ENCODE results near the gene PDILT. TPM values are rescaled to one million over a fixed set of nuclear protein-coding genes. Genes with fewer than 3 reads are reported as not detected.

The PDILT gene
- total and polyA plus RNA-seq, 2 of the 8 experiments (the other 6 are each of a cell fraction or from before 2014, with no cell fraction given) = not detected

- no peak overlapping the region for H4K8ac ChIP-seq (ENCODE audit: extremely low read depth, insufficient read depth, low read length)
- no peak overlapping the region for H3K27ac ChIP-seq (ENCODE audit: low read depth, low read length)
- no peak overlapping the region for H3K9ac ChIP-seq (replicated peaks in 1 of 4; ENCODE audit: extremely low read depth in 1 of 4, low read depth in 3 of 4, low read length in 3 of 4)
- FAIRE-seq (no peak), DNase-seq (ENCODE audit: low read depth in 1 of 2, low spot score in 2 of 2) (no peak)
- H3K14ac ChIP-seq (ENCODE audit: insufficient read length) = no peak overlapping the region
- no peak overlapping the region for H3K4ac ChIP-seq (replicated peaks; ENCODE audit: insufficient read length, low read depth, low read length)
- no peak overlapping the region for H3K18ac ChIP-seq (ENCODE audit: extremely low read depth, low read length)
- H3K36me3 ChIP-seq (ENCODE audit: control insufficient read depth in 2 of 4, insufficient read depth in 4 of 4, low read length in 3 of 4) = no peaks in the 10 kb centered on the region
- no peak overlapping the region for H2BK5ac ChIP-seq (ENCODE audit: low read depth, low read length)
- H3K4me3 ChIP-seq (ENCODE audit: extremely low read depth in 1 of 4, insufficient read depth in 2 of 4, low read depth in 3 of 4, low read length in 4 of 4) = no peak overlapping the region
- no peaks in the 10 kb centered on the region for H3K27me3 ChIP-seq (replicated peaks in 1 of 4; ENCODE audit: control insufficient read depth in 3 of 4, extremely low read depth in 1 of 4, insufficient read depth in 3 of 4, low read length in 3 of 4)
- no peaks in the 10 kb centered on the region for H3K79me1 ChIP-seq (ENCODE audit: low read depth, low read length)
- WGBS, 2 experiments (ENCODE audit: extremely low coverage in 1 of 2, insufficient coverage in 1 of 2, insufficient read length in 1 of 2, insufficient replicate concordance in 2 of 2, low coverage in 1 of 2, low lambda C conversion rate in 2 of 2, missing lambda C conversion rate in 1 of 2) = 85% methylated on average over 8 of the region's 8 CpGs; no CpG with 5 or more reads in 1 of the 2 experiments
- no peaks in the 10 kb centered on the region for H4K20me1 ChIP-seq (replicated peaks in 1 of 2; ENCODE audit: control insufficient read depth in 1 of 2, insufficient read depth in 2 of 2, low read length in 2 of 2)
- no peak overlapping the region for H3K4me2 ChIP-seq (ENCODE audit: insufficient read depth in 1 of 2, low read depth in 2 of 2, low read length in 2 of 2)
- ChIA-PET CTCF (ENCODE audit: partially characterized antibody) (interaction anchor here (1.1 to 1.4 kb wide), 3 partner anchors 15 to 308 kb away, joined by 3 to 6 read pairs (median 4); no protein-coding TSS in a partner anchor), POLR2A (ENCODE audit: partially characterized antibody) (no interaction called here)
- H4K5ac ChIP-seq (ENCODE audit: insufficient read length, low read depth, low read length) = no peak overlapping the region
- H4K91ac ChIP-seq (replicated peaks; ENCODE audit: insufficient read length, low read length) = no peak overlapping the region
- H3K9me3 ChIP-seq (ENCODE audit: insufficient read depth in 2 of 2, low read depth in 1 of 2, low read length in 1 of 2) = no peaks in the 10 kb centered on the region
- no peak overlapping the region for H2BK15ac ChIP-seq (ENCODE audit: low read length)
- TF ChIP-seq BACH1 (IDR thresholded peaks at IDR 0.05; ENCODE audit: low read length) (no peak), TAF1 (IDR thresholded peaks at IDR 0.05; ENCODE audit: low read depth, low read length) (no peak)
- H2BK120ac ChIP-seq (replicated peaks; ENCODE audit: low read depth, low read length) = no peak overlapping the region
- H3K56ac ChIP-seq (replicated peaks; ENCODE audit: insufficient read length, low read depth, low read length) = no peak overlapping the region
- no peak overlapping the region for H2BK12ac ChIP-seq (ENCODE audit: low read depth, low read length)
- H2AFZ ChIP-seq (ENCODE audit: low read length) = peak overlapping the region; percentile 63; the same call in 1 of the 2 replicates
- no peaks in the 10 kb centered on the region for H3K79me2 ChIP-seq (ENCODE audit: control insufficient read depth in 1 of 2, insufficient read depth in 2 of 2, low read length in 2 of 2)
- no peaks in the 10 kb centered on the region for H3K23me2 ChIP-seq (ENCODE audit: low read depth, low read length)
- no peak overlapping the region for H2BK20ac ChIP-seq (ENCODE audit: low read length)
- peaks cover 0 to 1% (median 0%) of the 10 kb centered on the region in 4 experiments; a peak in 1 of 7 replicates for H3K4me1 ChIP-seq (replicated peaks in 1 of 4; ENCODE audit: control insufficient read depth in 3 of 4, insufficient read depth in 4 of 4, low read length in 3 of 4)
- H2AK5ac ChIP-seq (ENCODE audit: low read depth, low read length) = no peak overlapping the region
- H3K23ac ChIP-seq (ENCODE audit: insufficient read length) = no peak overlapping the region
Observed at GRCh38 chr16:20401475-20402016, 3.0 kb downstream of the PDILT start.

All from H1 (cell line).